HG02763 (cell line): Measurements from ENCODE around the gene LINGO3.

Experiments
- ATAC-seq: cut with Tn5 transposase; IDR thresholded peaks from one replicate; pipeline ENCODE4 v1.9.1; 2021; ENCODE audit warnings: mild to moderate bottlenecking, moderate library complexity; ENCODE audit not compliant: unreplicated experiment

LINGO3 gene

GRCh38 chr19:2266183-2266993 is 41.6 kb downstream of the LINGO3 start:
- no peak for ATAC-seq

DNA sequence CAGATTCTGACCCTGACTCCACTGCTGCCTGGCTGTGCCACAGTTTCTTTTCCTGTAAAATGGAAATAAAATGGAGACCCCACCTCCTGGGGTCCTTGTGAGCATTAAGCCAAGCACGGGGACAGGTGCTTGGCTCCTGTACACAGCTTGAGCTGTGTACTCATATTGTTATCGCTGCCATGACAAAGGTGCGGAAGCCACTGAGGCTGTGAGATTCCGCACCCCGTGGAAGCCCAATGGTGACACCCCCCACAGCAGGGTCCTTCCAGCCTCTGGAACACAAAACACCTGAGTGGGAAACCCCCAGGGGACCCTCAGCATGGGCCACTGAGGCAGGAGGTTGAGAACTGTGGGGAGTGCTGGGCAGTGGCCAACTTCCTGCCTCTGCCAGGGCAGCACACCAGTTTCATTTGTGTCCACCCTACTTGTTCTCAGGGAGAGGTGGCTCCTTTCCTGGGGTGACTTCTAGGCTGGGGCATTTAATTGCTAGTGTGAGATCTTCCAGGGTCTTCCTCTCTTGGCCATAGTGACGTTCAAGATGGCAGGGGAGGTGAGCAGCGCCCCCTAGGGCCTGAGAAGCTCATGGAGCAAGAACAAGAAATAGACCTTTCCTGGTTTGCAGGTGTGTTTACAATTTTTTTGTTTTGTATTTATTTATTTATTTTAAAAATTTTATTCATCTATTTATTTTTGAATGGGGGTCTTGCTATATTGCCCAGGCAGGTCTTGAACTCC is 46.3 kb downstream of the LINGO3 start:
- ATAC-seq: no peak

- no peak for ATAC-seq
Observed at GRCh38 chr19:2260341-2260805, 47.6 kb downstream of the LINGO3 start.

DNA sequence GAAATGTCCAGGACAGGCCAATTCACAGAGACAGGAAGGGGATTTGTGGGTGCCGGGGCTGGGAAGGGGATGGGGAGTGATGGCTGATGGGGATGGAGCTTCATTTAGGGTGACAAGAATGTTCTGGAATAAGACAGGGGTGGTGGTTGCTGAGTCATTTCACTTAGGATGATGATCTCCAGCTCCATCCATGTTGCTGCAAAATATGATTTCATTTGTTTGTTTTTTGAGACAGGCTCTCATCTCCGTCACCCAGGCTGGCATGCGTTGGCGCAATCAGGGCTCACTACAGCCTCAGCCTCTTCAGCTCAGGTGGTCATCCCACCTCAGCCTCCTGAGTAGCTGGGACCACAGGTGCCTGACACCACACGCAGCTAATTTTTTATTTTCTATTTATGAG is 48.6 kb downstream of the LINGO3 start:
- no peak for ATAC-seq
